GM18511 (cell line): ENCODE results near the gene URGCP.

Experiments
- ATAC-seq: cut with Tn5 transposase; IDR thresholded peaks from one replicate; pipeline ENCODE4 v1.9.1; 2021; ENCODE audit warnings: mild to moderate bottlenecking, moderate library complexity; ENCODE audit not compliant: unreplicated experiment

The URGCP gene, protein sequence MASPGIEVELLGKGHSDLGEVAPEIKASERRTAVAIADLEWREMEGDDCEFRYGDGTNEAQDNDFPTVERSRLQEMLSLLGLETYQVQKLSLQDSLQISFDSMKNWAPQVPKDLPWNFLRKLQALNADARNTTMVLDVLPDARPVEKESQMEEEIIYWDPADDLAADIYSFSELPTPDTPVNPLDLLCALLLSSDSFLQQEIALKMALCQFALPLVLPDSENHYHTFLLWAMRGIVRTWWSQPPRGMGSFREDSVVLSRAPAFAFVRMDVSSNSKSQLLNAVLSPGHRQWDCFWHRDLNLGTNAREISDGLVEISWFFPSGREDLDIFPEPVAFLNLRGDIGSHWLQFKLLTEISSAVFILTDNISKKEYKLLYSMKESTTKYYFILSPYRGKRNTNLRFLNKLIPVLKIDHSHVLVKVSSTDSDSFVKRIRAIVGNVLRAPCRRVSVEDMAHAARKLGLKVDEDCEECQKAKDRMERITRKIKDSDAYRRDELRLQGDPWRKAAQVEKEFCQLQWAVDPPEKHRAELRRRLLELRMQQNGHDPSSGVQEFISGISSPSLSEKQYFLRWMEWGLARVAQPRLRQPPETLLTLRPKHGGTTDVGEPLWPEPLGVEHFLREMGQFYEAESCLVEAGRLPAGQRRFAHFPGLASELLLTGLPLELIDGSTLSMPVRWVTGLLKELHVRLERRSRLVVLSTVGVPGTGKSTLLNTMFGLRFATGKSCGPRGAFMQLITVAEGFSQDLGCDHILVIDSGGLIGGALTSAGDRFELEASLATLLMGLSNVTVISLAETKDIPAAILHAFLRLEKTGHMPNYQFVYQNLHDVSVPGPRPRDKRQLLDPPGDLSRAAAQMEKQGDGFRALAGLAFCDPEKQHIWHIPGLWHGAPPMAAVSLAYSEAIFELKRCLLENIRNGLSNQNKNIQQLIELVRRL

DNA sequence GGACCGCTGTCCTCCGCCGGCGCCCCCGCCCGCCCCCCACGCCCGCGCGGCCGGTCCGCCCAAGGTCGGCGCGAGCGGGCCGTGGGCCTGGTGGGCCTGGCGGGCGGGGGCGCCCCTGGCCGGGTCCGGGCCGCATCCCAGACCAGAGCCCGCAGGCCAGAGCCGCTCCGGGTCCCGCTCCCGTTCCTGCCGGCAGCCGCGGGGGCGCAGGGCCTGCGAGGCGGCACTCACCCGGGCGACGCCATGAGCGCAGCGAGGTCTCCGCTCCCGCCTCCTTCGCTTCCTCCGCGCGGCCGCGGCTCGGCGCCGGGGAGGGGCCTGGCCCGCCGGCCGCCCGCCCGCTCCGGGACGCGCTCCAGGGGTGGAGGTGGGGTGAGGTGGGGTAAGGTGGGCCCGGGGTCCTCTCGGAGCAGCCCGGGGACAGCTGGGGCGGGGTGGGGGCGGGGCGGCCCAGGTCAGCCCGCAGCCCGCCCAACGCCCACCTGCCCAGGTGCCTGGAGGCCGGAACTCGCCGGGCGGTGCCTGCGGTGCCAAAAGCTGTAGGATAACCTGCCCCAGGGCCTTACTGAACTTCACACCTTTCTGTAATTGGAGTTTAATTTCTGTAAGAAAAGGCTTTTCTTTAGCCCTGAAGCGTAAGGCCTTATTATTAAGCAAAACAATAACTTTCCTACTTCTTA, at the start of gene URGCP:
Gene URGCP, minus strand, starts transcription at position 266 of the 680 bp plus-strand sequence. Its CDS starts 21 bp downstream, at position 245.
- ATAC-seq = peak; percentile 85

DNA sequence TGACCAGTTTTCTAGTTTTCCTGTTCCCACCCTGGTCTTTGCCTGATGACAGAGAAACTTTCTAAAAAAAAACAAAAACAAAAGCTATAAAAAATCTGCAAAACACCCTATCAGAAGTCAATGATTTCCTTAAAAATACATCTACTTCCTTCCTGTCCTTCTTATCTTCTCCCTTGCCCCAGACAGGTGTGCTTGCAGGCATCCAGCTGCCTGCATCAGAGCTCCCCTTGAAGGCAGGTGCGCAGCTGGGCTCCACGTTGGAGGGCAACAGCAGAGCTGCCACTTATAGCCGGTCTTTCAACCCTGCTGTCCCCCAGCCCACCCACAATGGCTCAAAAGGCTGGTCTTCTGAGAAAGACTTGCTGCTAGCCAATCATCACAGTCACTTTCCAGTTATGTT, 49.6 kb upstream of the URGCP start:
- no peak for ATAC-seq

DNA sequence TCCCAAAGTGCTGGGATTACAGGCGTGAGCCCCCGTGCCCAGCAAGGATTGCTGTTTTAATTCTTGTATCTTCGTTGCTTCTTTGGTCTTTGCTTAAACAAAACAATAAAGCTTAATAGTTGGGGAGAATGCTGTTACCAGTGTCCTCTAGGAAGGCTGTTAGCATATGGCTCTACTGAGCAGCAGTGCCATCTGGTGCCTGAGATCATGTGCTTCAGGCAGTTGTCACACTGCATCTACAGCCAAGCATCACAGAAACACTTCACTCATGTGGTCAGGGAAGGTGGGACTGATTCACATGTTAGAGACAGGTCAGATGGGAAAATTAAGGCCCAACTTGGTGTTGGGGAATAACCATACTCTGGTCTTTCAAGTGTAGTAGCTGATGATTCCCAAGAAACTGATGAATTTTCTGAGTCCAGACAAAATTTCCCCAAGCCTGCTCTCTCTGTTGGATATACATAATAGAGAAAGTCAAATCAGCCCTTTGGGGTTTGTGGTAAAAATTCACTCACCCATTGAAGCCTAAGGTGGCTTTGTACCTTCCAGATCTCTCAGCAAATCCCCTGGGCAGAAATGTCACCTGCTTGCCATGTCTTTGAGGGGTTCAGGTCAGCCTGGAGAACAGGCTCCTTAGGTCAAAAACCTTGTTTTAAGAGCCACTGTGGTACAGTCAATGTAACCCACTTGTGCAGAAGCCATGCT, 48.3 kb upstream of the URGCP start:
- no peak for ATAC-seq

- no peak for ATAC-seq
Observed at GRCh38 chr7:43953071-43953470, 46.7 kb upstream of the URGCP start.

DNA sequence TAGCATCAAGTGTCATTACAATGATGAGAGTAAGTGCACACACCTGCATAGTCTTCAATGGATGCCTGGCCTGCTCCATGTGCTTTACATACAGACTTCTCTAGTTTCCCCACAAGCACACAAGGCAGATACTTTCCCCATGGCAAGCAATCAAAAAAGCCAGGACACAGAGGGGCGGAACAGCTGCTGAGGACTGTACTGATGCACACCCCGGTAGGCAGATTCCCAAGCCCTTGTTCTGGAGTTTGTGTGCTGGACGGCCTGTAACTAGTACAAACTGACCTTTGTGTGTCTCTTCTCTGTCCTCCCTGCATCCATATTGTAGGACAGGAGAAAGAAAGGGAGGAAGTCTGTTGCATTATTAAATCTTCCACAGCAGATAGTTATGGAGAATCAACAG, 45.6 kb upstream of the URGCP start:
- ATAC-seq = no peak

DNA sequence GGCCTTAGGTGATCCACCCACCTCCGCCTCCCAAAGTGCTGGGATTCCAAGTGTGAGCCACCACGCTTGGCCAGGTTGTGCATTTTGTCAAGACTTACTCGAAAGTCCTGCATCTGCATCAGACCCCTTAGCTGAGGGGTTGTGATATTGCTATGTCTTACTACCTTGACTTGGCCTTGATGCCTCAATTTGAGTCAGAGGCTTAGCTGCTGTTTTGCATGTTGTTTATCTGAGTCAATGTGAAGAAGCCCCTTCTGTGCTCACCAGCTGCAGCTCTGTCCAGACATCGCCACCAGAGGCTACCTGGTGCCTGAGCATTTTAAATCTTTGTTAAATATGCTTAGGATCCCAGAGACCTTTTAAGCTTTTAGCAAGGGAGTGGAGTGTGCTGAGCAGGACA, 37.9 kb upstream of the URGCP start:
- no peak for ATAC-seq

- ATAC-seq = no peak
Observed at GRCh38 chr7:43943417-43944187, 37.2 kb upstream of the URGCP start.

GRCh38 chr7:43942997-43943396, 36.6 kb upstream of the URGCP start:
- ATAC-seq = no peak

GRCh38 chr7:43942250-43942649, 35.9 kb upstream of the URGCP start:
- ATAC-seq = no peak

DNA sequence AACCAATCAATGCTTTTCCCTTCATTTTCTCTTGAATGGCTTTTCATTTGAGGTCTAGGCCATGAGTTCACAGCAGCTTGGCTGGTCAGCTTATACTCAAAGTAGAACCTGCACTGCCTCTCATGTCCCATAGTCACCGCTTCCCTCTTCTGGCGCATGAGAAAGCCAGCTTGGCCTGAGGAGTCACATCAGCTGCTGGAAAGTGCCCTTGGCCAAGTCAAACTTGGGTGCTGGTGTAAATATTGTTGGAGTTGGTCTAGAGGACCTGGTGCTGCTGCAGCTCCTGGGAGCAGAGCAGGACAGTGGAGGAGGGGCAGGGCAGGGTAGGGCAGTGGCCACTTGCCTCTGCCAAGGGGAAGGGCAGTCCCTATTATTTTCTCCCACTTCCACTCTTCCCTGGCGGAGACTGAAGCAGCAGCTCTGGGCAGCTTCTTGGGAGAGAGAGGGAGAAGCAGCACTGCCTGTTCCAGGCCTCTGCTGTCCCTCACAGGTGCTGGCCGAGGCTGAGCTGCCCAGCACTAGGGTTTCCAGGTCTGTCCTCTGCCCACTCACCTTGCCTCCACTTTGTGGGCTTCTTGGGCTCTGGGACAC, 32.6 kb upstream of the URGCP start:
- ATAC-seq = no peak

DNA sequence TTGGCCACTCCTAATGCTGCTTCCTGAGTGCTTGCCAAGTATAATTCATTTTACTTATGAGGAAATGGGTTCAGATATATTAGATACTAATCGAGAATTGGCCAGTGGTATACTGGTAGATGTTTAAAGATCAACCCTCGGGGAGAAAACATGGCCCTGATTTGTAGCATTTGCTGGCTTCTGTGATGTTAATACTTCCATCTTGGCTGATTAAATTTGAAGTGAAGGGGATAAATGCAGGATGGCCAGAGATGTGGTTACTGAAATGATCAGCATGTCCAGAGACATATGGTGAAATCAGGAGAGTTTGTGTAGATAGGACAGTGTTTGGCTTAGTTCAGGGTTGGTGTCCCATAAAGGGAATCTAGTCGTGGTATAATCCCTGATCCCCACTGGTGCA, 31.0 kb upstream of the URGCP start:
- ATAC-seq = no peak

GRCh38 chr7:43933902-43934560, 27.6 kb upstream of the URGCP start:
- no peak for ATAC-seq

- ATAC-seq = no peak
Observed at GRCh38 chr7:43931346-43931745, 24.9 kb upstream of the URGCP start.

- ATAC-seq = no peak
Observed at GRCh38 chr7:43929529-43930457, 23.4 kb upstream of the URGCP start.

- ATAC-seq = no peak
Observed at GRCh38 chr7:43927810-43928209, 21.4 kb upstream of the URGCP start.

DNA sequence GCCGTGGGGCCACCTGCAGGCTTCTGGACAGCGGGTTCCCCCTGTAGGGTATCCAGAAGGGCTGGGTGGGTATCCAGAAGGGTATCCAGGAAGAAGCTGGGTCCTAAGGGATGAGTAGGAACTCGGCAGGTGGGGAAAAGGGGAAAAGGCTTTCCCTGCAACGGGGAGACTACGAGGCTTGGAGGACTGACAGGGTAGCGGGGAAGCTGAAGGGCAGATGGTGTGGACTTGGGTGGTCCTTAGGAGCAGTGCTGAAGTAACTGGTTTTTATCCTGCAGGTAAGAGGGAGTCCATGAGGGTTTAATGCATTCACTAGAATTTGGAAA, 20.4 kb upstream of the URGCP start:
- ATAC-seq = peak; percentile 35

DNA sequence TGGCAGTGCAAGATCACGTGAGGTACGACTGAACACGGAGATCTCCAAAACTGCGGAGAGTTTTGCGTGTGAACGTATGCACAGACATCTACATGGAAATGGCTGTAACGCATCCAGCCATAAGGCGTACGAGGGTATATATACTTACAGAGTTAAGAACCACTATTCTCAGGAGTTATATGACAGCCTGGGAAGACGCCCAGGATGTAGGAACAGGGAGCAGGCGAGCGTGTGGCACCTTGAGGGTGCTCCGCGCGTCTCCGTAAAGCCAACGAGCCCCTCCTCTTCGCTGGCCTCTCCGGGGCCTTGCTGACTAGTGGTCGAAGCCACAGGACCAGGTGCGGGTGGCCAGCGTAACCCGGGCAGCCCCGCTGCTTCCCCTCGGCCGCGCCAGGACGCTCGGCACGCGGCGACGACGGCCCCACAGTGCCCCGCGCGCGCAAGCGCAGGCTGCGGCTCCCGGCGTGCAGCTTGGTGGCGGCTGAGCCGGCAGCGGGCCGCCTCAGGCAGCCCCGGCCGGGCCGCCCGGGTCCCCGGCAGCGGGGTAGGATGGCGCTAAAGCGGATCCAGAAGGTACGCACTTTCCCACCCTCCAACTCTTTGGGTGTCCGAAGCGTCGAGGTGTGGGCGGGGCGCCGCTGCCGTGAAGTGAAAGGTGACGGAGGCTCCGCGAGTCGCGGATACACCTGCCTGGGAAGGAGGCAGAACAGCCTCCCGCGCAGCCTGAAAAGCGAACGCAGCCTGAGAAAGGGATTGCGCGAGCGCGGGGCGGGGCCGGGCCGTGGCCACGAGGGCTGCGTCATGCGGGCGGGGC, 19.8 kb upstream of the URGCP start, which contains the start of gene UBE2D4:
Gene UBE2D4, plus strand, starts transcription at position 453 of the 814 bp plus-strand sequence. Its CDS starts 97 bp downstream, at position 550.
- ATAC-seq = peak; percentile 92
